RPMI7951 (cell line): ENCODE measurements around the gene CLIC5. TPM values are rescaled to one million over a fixed set of nuclear protein-coding genes. Genes with fewer than 3 reads are reported as not detected.

Experiments used
- DNase-seq: peaks from one replicate; pipeline ENCODE4 v3.0.0-alpha.2; 2012; ENCODE audit warnings: low read depth
- total RNA-seq: library from RNA; depleted of rRNA; stranded (reverse); fragments of >200 nt; shearing (Covaris generic); gene quantifications from 2 replicates; pipeline ENCODE4 v1.2.3, GENCODE V29; 2014

Gene CLIC5
- total RNA-seq, 1 experiment from 2014 or later, result not detected

DNA sequence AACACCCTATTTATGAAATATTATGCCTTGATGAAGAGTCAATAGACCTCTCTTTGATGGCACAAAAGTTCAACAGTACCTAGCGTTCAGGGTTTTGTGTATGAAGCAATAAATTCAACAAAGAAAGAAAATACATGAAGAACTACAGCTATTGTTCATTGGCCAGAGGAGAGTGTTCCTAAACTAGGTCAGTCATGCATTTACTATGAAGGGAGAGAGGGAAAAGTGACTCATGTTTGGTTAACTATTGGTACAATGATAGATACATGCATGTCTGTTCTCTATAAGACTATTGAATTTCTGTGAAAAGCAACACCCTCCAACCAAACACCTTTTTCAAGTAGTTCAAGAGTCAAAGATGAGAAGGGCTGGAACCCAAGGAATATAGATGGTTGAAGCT is 50.7 kb downstream of the CLIC5 start:
- peak; percentile 18 for DNase-seq

DNA sequence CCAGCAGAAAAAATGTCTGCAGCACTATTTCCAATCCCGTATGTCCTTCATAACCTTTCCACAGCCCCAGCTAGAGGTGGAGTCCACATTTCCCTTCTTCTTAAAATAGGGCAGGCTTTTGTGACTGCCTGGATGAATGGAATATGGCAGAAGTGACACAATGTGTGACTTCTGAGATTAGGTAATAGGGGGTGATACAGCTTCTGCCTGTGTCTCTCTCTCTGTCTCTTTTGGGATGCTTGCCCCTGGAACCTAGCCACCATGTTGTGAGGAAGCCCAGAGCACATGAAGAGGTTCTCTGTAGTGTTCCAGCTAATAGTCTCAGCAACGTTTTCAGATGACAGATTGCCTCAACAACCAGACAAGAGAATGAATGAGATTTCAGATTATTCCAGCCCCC is 51.4 kb downstream of the CLIC5 start:
- no peak for DNase-seq

DNA sequence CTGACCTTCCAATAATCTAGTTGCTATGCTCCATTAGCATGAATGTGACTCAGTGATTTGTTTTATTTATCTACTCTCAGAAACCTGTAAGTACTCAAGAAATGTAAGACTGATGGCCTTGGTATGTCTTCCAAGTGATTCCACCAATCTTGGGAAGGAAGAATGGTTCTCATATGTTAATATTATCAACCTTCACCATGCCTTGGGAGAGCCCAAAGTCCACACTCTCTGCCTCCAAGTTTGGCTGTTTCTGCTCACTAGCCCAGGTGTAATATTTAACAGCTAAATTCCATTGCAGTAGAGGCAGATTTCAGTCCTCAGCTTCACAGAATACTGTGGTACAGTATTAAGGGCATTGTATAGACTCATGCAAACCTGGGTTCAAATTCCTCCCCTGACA is 51.8 kb downstream of the CLIC5 start:
- no peak for DNase-seq

DNA sequence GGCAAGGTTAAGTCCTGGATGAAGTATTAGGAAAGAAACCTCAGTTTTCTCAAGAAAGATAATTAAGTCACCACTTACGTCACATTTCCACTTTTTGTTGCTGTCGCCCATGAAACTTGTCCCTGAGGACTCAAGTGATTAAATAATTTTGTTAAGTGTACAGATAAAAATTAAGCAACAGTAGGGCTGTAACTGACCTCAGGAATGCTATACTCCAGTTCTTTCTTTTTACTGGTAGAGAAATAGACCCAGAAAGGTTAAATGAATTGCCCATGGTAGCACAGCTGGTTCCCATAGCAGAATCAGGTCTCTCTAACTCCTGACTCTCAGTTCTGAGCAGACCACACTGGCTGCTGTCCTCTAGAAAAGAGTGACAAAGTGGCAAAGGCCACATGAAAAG is 54.5 kb downstream of the CLIC5 start:
- DNase-seq, result no peak

DNA sequence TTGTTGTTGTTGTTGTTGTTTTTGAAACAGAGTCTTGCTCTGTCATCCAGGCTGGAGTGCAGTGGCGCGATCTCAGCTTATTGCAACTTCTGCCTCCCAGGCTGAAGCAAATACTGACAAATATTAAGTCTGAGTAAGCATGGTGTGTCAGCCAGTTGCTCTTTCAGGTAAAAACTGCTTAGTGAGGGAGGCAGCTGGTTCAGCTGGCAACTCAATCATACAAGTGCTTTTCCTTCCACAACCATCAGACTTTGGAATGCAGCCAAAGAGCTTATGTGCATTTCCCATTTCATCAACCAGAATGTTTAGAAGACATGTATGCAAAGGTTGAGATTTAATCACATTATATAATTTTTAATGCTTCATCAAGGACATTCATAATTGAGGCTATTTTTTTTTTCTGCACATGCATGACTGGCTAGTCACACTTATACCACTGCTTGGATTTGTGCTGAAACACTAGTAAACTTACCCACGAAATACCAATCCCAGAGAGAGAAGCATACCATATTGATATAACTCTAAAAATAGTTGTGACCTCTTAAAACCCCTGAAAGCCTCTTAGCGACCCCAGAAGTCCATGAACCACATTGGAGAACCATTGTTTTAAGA is 56.0 kb downstream of the CLIC5 start:
- DNase-seq, result peak; percentile 47

DNA sequence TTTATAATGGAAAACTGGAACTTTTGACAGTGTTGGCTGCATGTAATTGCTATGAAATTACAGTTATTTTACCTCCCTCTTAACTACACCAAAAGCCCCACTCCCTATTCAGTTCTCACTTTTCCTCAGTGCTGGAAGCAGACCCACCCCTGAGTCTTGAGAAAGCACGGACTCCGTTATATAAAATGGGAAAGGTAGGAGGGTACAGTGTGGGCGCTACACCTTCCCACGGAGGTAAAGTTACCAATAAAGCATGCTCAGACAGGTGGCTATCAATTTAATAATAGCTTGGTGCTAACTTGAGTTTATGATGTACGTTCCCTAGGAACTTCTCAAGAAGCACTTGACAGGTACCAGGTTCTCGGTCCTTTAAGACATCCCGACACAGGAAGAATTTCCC is 59.0 kb downstream of the CLIC5 start:
- no peak for DNase-seq

DNA sequence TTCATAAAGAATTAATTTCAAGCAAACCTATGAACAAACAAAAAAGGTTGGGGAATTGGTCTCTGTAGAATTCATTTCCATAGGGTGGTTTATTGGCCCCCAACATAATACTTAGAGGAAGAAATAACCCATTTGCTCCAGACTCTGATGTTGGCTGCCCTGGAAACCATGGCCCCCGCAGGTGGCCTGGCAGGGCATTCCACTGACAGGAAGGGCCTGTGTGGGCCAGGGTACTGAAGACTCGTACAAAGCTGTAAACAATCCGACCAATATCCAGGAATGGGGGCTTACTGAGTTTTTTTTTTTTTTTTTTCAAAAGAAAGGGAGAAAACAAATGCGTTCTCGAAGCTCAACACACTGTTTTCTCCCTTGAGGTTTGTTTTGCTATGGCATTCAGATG is 59.5 kb downstream of the CLIC5 start:
- DNase-seq, result no peak

DNA sequence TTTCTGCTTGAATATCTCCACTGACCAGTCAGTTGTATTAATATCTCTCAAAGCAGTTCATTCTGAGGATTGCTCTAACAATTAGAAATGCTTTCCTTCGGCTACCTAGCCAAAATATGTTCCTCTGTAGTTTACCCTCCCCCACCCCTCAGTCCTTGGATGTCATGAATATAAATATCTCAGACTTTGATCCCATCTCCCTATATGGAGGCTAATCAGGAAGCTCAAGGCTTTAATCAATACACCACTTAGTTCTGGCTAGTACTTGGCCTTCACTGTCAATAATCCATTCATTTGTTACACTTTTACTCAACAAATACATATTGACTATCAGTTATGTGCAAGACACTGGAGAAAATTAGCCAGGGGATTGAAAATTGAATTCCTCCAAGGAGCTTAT is 60.1 kb downstream of the CLIC5 start:
- no peak for DNase-seq

DNA sequence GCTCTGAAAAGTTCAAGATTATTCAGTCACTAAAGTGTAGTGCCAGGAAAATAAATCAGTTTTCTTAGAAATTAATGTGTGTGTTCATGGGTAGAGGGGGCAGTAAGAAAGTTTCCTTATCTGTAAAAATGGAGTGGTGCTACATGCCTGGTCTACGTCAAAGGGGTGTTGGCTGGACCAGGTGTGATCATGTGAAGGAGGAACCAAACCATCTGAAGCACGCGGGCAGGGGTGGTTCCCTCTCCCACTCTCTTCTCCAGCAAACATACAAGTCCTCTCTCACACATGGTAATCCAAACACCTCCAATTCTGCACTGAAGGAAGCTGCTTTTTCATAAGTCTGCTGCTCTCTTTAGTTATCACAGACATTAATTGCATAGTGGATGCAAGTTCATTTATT is 63.1 kb downstream of the CLIC5 start:
- DNase-seq, result no peak

DNA sequence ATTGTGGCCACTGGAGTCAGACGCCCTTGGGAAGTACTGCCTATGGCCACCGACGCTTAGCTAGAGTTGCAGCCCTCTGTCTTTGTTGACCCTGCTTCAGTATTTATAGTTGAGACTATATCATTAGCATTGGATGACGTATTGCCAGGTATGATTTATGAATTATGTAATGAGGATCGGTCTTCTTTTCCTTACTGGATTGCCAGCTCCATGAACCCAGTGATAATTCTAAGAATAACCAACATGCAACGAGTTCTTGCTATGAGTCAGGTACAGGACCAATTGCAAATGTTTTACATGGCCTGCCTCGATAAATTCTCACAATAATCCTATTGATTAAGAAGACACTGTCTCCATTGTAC is 63.5 kb downstream of the CLIC5 start:
- DNase-seq, result no peak

DNA sequence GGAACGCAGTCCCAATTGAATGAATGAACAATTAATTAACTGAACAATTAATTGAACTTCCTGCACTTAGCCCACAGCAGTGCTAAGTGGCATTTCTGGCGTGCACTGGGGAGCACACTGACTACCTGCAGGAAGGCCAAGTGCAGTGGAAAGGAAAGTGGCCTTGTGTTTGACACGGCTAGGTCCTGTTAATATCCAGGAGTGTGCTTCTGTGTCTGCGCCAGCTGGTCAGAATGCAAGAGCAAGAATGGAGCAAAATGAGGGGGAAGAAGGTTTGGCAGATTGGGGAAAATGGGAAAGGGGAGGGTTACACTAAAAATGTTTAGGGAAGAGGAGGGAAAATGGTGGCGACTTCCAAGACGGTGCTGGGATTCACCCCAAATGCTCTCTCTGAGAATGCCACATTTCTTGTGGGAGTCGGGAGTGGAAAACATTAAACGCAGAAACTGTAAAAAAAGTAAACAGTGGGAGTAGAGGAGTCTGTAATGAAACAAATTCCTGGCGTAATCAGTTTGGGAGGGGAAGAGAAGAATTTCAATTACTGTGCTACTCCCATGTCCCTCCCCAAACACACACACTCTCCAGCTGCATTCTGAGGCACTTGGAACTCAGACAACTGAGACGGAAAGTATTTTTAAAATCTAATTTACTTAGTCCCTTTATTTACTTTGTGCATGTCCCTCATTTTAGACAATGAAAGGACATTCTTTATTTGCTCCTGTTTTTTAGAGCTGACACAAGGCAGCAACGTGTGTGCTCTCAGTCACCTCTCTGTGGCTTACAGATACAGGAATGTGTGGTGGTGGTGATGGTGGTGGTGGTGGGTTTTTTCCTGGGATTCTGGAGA is 64.1 kb downstream of the CLIC5 start:
- no peak for DNase-seq

DNA sequence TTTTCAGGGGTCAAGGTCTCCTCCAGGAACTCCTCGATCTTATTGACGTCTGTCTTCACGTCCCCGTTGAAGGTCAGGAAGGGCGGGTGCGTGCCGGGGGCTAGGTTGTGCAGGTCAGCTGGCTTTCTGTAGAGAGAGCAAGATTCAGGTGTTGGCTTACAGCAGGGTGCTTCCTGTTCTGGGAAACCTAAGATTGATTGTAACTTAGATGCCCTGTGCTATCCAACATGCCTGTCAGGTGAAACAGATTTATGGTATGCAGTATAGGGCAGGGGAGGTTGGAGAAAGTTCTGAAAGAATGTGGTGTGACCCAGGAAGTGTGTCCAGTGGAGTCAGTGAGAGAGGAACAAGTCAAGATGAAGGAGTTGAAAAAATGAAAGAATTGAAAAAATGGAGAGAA is 66.4 kb downstream of the CLIC5 start:
- DNase-seq, result no peak

DNA sequence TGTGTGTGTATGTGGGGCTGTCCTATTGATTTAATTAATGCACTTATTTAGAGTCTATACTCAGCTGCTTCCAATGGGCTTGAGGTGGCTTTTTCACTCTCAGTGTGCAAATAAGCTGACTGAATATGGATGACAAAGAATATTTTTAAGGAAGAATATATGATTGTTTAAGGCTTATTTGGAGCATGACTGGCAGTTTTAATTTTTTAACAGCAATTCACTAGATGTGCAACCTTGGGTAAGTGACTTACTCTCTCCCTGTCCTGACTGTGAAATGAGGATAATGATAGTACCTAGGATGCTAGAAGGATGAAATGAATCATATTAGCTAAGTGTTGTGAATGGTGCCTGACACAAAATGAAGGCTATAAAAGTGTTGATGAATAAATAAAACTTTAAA is 67.9 kb downstream of the CLIC5 start:
- DNase-seq, result no peak

DNA sequence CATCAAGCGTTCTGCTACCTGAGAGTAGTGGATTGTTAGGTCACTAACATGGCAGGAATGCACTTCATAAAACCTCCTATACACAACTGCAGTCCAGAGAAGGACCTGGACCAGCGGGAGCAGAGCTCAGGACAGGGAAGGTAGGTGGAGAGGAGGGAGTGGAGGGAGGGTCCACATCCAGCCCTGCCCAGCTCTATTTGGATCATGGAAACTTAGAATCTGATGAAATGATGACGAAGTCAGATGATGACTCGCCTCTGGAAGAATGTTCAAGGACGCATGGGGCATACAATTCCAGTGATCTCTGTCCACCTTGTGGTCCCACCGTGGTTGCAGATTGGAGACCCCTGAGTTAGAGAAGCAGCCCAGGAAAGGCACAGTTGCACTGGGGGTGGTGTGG is 68.8 kb downstream of the CLIC5 start:
- peak; percentile 19 for DNase-seq

DNA sequence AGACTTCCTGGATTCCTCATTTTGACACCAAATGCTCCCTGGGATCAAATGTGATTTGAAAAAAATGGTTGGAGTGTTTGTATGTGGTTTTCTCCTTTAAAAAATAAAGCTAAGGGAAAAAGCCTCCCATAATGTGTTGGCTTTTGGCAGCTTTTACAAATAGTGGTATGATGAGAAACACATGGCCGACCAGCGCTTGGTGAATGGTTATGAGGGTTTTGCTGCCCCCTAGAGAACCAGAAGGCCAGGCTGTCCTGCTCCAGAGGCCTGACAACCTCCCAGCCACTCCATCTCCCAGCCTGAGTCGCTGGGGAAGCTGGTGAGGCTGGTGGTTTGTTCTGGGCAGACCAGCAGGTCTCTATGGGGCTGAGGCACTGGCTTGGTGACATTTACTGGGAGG is 69.3 kb downstream of the CLIC5 start:
- DNase-seq, result peak; percentile 82

DNA sequence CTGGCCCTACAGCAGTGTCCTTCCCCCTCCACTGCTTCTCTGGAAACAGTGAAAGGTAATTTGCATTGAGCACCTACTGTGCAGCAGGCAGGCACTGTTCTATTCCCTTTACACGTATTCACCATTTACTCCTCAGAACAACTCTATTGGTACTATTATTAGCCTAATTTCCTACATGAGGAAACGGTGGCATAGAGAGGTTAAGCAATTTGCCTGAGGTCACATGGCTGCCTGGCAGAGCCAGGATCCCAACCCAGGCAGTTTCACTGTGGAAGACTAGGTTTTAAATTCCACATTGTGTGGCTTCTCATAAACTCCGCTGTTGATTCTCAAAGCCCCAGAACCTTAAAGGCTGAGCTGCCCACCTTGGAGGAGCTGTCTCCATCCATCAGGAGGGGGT is 72.7 kb downstream of the CLIC5 start:
- DNase-seq, result no peak

DNA sequence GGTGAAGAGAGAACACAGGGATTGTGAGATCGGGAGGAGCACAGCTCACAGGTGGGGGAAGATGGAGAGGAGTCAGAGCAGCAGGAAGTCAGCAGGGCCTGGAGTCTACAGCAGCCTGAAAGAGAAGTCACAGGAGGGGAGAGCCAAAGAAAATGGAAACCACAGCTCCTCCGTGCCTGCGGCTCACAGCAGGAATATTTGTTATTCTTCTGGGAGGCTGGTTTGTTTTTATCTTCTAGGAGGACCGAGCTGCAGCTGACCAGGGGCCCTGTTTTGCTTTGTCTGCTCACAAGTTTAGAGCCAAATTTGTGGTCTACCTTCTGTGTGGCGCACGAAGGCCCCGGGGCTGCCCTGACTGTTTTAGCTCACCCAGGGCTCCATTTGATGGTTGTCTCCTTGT is 81.8 kb downstream of the CLIC5 start:
- peak; percentile 50 for DNase-seq

DNA sequence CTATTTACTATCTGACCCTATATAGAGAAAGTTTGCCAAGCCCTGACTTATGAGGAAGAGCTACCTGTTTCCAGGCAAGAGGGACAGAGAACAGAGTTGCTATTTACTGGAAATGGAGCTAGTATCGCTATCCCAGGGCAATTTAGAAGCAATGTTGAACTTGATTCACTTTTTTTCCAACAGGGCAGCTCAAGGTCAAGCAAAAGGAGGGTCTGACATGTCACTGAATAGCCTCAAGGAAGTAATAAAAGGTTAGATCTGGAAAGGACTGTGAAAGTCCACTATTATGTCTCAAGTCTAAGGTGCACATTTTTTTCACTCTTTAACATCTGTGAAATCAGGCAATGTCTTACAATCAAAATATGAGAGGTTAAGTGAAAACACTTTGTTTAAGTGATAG is 84.4 kb downstream of the CLIC5 start:
- no peak for DNase-seq

DNA sequence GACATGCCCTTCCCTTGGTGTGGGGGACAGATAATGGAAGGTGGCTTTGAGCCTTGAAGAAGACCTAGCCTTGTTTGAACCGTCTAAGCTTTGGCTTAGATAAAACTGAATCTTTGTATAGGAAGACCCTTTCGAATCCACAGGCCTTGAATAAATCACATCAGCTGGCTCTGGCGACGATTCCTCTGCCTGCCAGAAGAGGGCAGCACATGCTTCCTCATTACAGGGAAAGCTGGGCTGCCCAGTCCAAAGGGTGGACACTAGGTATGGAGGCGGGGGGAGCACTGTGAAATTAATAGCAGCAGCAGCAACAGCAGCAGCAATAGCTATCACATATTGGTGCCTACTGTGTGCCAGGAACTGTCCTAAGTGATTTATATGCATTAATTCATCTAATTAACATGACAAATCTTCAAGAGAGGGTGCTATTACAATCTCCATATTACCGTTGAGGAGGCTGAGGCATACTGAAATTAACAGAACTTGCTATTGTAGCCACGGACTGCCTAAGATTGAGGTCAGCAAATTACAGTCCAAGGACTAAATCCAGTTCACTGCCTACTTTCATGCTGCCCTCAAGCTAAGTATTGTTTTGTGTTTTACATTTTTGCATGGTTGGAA is 85.1 kb downstream of the CLIC5 start:
- DNase-seq, result peak; percentile 68

DNA sequence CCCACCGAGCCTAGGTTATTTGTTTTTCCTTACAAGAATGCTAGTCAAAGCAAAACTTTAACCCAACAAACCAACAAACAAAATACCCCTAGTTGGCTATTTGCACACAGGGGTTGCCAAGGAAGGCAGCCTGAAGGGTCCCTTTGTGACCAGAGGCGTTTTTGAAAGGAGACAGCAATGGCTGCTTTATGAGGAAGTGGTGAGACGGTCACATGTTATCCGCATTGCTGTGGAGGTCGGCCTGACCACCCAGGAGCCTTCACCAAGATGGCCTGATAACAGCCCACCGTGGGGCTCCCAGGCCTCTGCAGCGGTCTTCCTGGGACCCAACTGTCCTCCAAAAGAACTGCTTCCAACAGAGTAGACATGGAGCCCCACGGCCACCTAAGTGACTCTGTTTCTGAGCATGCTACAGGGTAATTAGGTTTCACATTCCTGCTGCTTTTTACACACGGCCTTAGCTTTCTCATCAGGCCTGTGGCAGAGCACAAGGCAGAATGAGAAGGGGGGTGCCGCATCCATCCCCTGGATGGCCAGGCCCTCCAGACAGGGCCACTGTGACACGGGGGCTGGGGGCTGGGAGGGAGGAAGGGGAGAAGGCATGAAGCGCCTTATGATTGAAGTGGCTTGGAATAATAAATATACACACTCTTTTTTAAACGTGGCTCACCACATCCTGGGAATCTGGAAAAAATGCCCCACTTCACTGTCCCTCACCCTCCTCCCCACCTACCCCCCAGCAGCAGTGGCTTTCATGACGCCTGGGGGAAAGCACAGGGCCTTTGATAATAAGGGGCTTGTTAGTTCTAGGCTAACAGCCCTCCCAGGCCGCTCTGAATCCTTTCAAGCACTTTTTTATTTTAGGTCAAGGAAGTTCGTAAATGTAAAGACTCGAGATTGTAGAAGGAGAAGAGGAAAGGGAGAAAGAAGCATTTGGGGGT is 86.0 kb downstream of the CLIC5 start:
- peak; percentile 35 for DNase-seq

DNA sequence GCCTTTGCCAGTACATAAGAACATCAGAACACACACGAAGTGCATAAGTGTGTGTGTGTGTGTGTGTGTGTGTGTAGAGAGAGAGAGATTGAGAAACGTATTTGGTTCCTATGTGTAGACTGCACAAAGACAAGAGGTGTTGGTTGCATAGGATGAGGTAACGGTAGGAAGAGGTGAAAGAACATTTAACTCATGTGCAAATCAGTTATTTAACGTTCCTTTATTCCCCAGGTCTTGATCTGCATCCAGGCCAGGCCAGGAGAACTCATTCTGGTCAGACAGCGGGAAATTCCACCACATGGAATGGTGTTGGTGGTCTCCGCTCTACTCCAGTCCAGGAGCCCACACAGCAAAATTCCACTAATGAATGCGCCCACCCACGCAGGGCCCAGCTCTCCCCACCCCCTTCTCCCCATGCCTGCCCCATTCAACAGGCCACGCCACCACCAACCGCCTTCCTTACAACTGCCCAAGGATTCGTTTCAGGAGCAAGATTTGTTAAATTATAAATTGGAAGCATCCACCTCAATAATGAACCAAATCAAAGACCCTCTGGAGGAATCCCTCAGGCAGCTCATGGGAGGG is 86.8 kb downstream of the CLIC5 start:
- DNase-seq, result no peak
